ENCODE results near the gene IRAG1.

Gene IRAG1

GRCh38 chr11:10658621-10659338 is 34.8 kb downstream of the IRAG1 start:
- TF ChIP-seq FOXP2 (optimal IDR thresholded peaks at IDR 0.05; ENCODE audit: borderline replicate concordance, extremely low read depth, extremely low read length, insufficient read depth): no peak
- TF ChIP-seq SIN3A (IDR thresholded peaks at IDR 0.05; ENCODE audit: borderline replicate concordance, insufficient read depth, low read length): no peak
- no peak for TF ChIP-seq REST (IDR thresholded peaks at IDR 0.05; ENCODE audit: insufficient read depth in 1 of 2, low read depth in 2 of 2, low read length in 2 of 2)
- no peak for TF ChIP-seq TAF1 (IDR thresholded peaks at IDR 0.05; ENCODE audit: borderline replicate concordance, insufficient read depth, low read length)
- no peak for TF ChIP-seq POLR2AphosphoS5 (IDR thresholded peaks at IDR 0.05; ENCODE audit: low read depth, low read length)

- no peak for TF ChIP-seq TAF1 (IDR thresholded peaks at IDR 0.05; ENCODE audit: borderline replicate concordance, insufficient read depth, low read length)
- no peak for TF ChIP-seq FOXP2 (optimal IDR thresholded peaks at IDR 0.05; ENCODE audit: borderline replicate concordance, extremely low read depth, extremely low read length, insufficient read depth)
- no peak for TF ChIP-seq REST (IDR thresholded peaks at IDR 0.05; ENCODE audit: insufficient read depth in 1 of 2, low read depth in 2 of 2, low read length in 2 of 2)
- TF ChIP-seq POLR2AphosphoS5 (IDR thresholded peaks at IDR 0.05; ENCODE audit: low read depth, low read length): no peak
- no peak for TF ChIP-seq SIN3A (IDR thresholded peaks at IDR 0.05; ENCODE audit: borderline replicate concordance, insufficient read depth, low read length)
Measured at GRCh38 chr11:10657308-10658271, 36.0 kb downstream of the IRAG1 start.

GRCh38 chr11:10655943-10656576 is 37.5 kb downstream of the IRAG1 start:
- TF ChIP-seq TAF1 (IDR thresholded peaks at IDR 0.05; ENCODE audit: borderline replicate concordance, insufficient read depth, low read length): no peak
- TF ChIP-seq FOXP2 (optimal IDR thresholded peaks at IDR 0.05; ENCODE audit: borderline replicate concordance, extremely low read depth, extremely low read length, insufficient read depth): no peak
- TF ChIP-seq POLR2AphosphoS5 (IDR thresholded peaks at IDR 0.05; ENCODE audit: low read depth, low read length): no peak
- TF ChIP-seq REST (IDR thresholded peaks at IDR 0.05; ENCODE audit: insufficient read depth in 1 of 2, low read depth in 2 of 2, low read length in 2 of 2): no peak
- no peak for TF ChIP-seq SIN3A (IDR thresholded peaks at IDR 0.05; ENCODE audit: borderline replicate concordance, insufficient read depth, low read length)

GRCh38 chr11:10655227-10655626 is 38.3 kb downstream of the IRAG1 start:
- no peak for TF ChIP-seq POLR2AphosphoS5 (IDR thresholded peaks at IDR 0.05; ENCODE audit: low read depth, low read length)
- no peak for TF ChIP-seq REST (IDR thresholded peaks at IDR 0.05; ENCODE audit: insufficient read depth in 1 of 2, low read depth in 2 of 2, low read length in 2 of 2)
- no peak for TF ChIP-seq SIN3A (IDR thresholded peaks at IDR 0.05; ENCODE audit: borderline replicate concordance, insufficient read depth, low read length)
- TF ChIP-seq TAF1 (IDR thresholded peaks at IDR 0.05; ENCODE audit: borderline replicate concordance, insufficient read depth, low read length): no peak
- TF ChIP-seq FOXP2 (optimal IDR thresholded peaks at IDR 0.05; ENCODE audit: borderline replicate concordance, extremely low read depth, extremely low read length, insufficient read depth): no peak
